Iris pigment epithelial cell (primary cell): Measurements from ENCODE around the gene PCYT2.

Experiments
- DNase-seq: peaks from one replicate; pipeline ENCODE4 v3.0.0-alpha.2; 2011; ENCODE audit warnings: low read depth

The PCYT2 gene

GRCh38 chr17:81899514-81900166 lies 11.6 kb downstream of the PCYT2 start:
- no peak for DNase-seq

- DNase-seq: no peak
Observed at GRCh38 chr17:81898885-81899284, 12.3 kb downstream of the PCYT2 start.

GRCh38 chr17:81898029-81898866 lies 13.0 kb downstream of the PCYT2 start:
- DNase-seq: peak; percentile 80

- DNase-seq: no peak
Observed at GRCh38 chr17:81895400-81895799, 15.8 kb downstream of the PCYT2 start.

GRCh38 chr17:81891303-81891552 lies 20.0 kb downstream of the PCYT2 start:
- DNase-seq: no peak

GRCh38 chr17:81890447-81891302 lies 20.5 kb downstream of the PCYT2 start:
- peak; percentile 10 for DNase-seq

- no peak for DNase-seq
Observed at GRCh38 chr17:81889602-81890001, 21.6 kb downstream of the PCYT2 start.

GRCh38 chr17:81888988-81889595 lies 22.1 kb downstream of the PCYT2 start:
- DNase-seq: no peak

GRCh38 chr17:81888105-81888987 lies 22.9 kb downstream of the PCYT2 start:
- DNase-seq: no peak

GRCh38 chr17:81885869-81886548 lies 25.2 kb downstream of the PCYT2 start:
- DNase-seq: peak; percentile 11

- DNase-seq: no peak
Observed at GRCh38 chr17:81885454-81885853, 25.7 kb downstream of the PCYT2 start.

GRCh38 chr17:81884968-81885367 lies 26.2 kb downstream of the PCYT2 start:
- DNase-seq: no peak

- DNase-seq: no peak
Observed at GRCh38 chr17:81884520-81884919, 26.7 kb downstream of the PCYT2 start.

- no peak for DNase-seq
Observed at GRCh38 chr17:81879121-81879520, 32.1 kb downstream of the PCYT2 start.

GRCh38 chr17:81878294-81878693 lies 32.9 kb downstream of the PCYT2 start:
- peak; percentile 24 for DNase-seq

- DNase-seq: no peak
Observed at GRCh38 chr17:81877569-81877968, 33.6 kb downstream of the PCYT2 start.

- DNase-seq: peak; percentile 76
Observed at GRCh38 chr17:81871387-81872230, 39.6 kb downstream of the PCYT2 start.

- no peak for DNase-seq
Observed at GRCh38 chr17:81870981-81871386, 40.2 kb downstream of the PCYT2 start, which contains the start of gene ARHGDIA. TSS of gene ARHGDIA (minus strand) at chr17:81871337. CDS start at chr17:81869930, 1,407 bp downstream.

- DNase-seq: peak; percentile 74
Observed at GRCh38 chr17:81870131-81870980, 40.8 kb downstream of the PCYT2 start.
